GM19043 (cell line): ENCODE data around the gene TMBIM6.
"Not testable (repeated sequence)": the region's sequence is repeated elsewhere in the genome, so short reads cannot be mapped to it uniquely, and the experiment has no call there.

Experiments used
- ATAC-seq: cut with Tn5 transposase; IDR thresholded peaks from one replicate; pipeline ENCODE4 v1.9.1; 2021; ENCODE audit warnings: low read depth; ENCODE audit not compliant: unreplicated experiment

TMBIM6 gene

DNA sequence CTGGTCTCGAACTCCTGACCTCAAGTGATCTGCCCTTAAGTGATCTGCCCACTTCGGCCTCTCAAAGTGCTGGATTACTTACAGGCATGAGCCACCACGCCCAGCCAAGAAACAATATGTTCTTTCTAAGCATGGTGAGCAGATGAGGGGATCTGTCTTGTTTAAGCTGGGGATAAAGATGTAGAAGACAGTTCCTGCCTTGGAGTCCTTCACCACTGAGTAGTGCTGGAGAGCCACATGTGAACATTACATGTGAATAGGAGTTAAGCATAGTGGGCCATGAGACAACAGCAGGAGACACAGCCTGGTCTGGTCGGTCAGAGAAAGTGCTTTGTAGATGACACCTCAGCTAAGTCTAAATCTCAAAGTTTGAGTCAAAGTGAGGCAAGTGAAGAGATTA, 26.0 kb downstream of the TMBIM6 start:
- ATAC-seq: no peak

DNA sequence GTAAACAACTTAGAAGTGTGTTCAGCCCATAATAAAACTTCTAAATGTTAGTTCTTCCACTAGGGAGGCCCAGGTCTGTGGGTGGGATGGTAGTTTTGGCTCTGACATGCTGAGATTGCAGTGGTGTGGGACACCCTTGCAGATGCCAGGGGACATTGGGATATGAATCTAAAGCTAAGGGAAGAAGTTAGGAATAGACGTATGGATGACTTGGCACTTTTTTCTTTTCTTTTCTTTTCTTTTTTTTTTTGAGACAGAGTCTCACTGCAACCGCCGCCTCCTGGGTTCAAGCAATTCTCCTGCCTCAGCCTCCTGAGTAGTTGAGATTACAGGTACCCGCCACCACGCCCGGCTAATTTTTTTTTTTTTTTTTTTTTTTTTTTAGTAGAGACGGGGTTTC, 31.7 kb downstream of the TMBIM6 start:
- not testable (repeated sequence) for ATAC-seq

DNA sequence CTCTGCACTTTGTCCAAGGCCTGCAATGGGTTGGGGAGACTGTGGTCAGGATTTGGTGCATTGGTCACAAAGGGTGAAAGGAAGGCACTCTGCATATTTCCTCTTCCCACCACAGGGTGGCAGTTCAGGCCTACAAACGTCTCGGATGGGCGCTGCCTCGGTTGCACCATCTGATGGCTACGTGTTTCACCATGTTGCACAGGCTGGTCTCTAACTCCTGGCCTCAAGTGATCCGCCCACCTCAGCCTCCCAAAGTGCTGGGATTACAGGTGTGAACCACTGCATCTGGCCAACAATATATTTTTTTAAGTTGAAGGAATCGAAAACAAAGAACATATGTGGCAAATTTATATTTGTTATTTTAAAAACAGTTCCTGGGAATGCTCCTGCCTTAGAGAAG, 35.1 kb downstream of the TMBIM6 start:
- ATAC-seq: no peak

DNA sequence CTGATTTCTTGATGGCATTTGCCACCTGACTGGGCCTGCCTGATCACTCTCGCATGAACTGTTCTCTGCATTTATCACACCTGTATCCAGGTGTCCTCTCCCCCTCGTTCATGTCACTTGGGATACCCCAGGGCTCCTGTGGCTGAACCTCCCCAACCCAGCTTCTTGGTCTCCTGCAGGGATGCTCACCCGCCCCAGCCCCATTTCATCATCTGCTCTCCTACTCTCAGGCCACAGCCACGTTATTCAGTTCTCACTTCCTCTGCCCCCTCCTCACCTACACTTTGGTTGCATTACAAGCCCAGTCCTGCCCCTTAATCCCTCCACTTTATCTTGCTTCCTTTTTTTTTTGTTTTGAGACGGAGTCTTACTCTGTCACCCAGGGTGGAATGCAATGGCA, 35.5 kb downstream of the TMBIM6 start:
- ATAC-seq: no peak

DNA sequence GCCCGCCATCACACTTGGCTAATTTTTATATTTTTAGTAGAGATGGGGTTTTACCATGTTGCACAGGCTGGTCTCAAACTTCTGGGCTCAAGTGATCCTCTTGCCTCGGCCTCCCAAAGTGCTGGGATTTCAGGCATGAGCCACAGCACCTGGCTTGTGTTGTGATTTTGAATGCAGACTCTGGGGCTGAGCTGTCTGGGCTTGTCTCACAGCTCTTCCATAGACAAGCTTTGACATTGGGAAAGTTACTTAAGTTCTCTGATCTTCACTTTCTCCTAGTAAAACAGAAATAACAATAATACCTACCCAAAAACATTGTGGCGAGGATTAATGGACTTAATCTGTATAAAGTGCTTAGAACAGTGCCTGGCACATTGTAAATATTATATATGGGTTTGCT, 36.0 kb downstream of the TMBIM6 start:
- no peak for ATAC-seq

DNA sequence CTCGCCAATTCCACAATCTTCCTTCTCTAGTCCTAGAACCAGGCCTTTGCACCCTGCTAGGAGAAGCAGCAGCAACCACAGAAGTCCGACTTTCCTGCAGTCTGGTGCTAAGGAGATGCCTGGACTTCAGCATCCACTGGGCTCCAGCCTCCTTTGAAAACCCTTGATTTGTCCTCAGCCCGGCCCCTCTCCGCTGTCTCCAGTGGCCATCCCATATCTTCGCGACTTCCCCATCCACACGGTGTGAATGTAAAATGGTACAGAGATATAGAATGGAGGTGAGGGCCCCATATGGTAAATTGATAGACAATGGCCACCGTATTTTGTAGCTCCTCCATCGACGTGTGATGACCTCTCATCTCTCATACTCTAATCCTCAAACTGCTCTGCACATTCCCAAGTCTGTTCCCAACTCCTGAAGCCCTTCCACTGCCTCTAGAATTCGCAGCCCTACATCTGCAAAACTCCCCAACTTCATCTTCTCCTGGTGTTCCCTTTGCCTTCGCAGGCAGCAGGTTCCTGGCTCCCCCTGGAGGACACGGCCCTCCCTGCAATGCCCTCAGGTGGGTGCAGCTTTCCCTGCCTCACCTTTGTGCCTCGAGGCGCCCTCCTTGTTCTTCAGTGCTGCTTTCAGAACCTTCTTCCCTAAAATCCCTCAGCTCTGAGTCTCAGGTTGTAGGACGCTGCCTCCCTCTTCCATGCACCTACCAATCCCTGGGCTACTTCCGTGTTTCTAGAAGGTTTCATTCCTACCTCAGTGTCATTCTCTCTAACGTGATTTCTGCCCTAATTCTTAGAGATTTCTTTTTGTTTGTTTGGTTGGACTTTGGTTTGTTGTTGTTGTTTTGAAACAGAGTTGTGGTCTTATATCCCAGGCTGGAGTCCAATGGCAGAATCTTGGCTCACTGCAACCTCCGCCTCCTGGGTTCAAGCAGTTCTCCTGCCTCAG, 36.7 kb downstream of the TMBIM6 start:
- ATAC-seq: no peak

DNA sequence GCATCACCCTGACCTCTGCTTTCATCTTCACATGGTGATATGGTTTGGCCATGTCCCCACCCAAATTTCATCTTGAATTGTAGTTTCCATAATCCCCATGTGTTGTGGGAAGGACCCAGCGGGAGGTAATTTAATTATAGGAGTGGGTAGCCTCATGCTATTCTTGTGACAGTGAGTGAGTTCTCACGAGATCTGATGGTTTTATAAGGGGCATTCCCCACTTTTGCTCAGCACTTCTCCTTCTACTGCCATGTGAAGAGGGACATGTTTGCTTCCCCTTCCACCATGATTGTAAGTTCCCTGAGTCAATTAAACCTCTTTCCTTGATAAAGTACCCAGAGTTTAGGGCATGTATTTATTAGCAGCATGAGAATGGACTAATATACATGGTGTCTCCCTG, 38.2 kb downstream of the TMBIM6 start:
- no peak for ATAC-seq

DNA sequence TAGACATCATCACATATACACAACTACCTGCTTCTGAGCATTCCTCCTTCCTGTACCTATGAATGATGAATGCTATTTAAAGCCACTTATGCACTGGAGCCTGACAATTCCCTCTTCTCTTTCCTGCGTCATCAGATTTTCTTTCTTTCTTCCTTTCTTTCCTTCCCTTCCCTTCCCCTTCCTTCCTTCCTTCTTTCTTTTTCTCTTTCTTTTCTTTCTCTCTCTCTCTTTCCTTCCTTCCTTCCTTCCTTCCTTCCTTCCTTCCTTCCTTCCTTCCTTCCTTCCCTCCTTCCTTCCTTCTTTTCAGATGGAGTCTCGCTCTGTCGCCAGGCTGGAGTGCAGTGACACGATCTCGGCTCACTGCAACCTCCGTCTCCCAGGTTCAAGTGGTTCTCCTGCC, 39.6 kb downstream of the TMBIM6 start:
- not testable (repeated sequence) for ATAC-seq

DNA sequence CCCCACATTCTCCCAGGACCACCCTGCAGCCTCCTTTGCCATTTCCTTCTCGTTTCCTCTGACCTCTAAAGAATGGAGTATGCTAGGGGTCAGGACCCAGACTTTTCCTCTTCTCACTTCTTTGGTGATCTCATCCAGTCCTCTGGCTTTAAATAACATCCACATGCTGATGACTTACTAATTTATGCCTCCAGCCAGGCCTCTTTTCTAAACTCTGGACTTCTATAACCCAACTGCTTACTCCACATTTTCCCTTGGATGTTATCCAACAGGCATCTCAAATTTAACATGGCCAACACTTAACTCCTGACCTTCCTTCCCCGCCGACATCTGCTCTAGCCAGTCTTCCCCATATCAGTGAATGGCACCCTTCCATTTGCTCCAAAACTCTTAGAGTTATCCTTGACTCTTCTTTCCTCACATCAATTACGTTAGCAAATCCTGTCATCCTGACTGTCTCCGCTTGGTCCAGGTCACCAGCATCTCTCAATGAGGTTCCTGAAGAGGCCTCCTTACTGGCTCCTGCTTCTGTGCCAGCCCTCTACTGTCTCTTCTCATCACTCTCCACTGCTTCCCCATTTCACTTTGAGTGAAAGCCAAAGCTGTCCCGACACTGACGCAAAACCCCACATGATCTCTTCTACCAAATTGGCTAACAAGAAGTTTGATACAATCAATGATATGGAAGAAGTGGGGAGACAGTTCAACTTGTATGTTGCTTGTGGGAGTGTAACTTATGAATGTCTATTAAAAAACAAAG, 42.7 kb downstream of the TMBIM6 start:
- no peak for ATAC-seq

DNA sequence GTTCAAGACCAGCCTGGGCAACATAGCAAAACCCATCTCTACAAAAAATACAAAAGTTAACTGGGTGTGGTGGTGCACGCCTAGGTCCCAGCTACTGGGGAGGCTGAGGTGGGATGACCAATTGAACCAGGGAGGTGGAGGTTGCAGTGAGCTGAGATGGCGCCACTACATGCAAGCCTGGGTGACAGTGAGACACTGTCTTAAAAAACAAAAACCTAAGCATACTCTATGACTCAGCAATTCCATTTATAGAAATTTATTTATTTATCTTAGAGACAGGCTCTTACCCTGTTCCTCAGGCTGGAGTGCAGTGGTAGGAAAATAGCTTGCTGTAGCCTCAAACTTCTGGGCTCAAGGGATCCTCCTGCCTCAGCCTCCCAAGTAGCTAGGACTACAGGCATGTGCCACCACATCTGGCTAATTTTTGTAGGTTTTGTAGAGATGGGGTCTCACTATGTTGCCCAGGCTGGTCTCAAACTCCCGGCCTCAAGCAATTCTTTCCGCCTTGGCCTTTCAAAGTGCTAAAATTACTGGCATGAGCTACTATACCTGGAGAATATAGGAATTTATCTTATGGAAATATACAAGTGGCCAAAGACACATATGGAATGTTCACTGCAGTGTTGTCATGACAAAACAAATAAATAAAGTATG, 43.5 kb downstream of the TMBIM6 start:
- ATAC-seq: no peak

DNA sequence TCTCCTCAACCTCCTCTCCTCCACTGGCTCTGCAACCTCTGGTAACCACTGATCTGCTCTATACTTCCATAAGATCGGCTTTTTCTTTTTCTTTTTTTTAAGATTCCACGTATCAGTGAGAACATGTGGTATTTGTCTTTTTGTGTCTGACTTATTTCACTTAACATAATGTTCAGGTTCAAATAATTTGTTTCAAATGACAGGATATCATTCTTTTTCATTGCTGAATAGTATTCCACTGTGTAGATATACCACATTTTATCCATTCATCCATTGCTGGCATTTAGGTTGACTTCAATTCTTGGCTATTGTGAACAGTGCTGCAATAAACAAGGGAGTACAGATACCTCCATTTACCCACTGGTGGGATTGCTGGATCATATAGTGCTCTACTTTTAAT, 46.3 kb downstream of the TMBIM6 start:
- no peak for ATAC-seq

DNA sequence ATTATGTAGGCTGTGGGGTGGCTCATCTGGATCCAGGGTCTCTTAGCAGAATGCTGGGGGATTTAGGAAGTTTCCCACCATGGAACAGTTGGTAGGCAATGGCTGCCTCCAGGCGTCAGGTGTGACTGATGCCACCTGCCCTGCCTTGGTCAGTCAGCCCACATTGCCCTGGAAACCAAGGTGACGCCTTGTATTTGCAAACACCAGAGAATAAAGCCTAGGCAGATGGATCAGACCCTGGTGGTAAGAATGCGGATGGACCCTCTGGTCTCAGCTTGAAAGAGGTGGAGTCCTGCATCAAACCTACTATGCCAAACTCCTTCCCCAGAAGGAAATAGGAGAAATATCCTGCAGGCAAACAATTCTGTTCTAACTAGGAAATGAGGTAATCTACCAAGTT, 48.6 kb downstream of the TMBIM6 start:
- ATAC-seq: no peak

DNA sequence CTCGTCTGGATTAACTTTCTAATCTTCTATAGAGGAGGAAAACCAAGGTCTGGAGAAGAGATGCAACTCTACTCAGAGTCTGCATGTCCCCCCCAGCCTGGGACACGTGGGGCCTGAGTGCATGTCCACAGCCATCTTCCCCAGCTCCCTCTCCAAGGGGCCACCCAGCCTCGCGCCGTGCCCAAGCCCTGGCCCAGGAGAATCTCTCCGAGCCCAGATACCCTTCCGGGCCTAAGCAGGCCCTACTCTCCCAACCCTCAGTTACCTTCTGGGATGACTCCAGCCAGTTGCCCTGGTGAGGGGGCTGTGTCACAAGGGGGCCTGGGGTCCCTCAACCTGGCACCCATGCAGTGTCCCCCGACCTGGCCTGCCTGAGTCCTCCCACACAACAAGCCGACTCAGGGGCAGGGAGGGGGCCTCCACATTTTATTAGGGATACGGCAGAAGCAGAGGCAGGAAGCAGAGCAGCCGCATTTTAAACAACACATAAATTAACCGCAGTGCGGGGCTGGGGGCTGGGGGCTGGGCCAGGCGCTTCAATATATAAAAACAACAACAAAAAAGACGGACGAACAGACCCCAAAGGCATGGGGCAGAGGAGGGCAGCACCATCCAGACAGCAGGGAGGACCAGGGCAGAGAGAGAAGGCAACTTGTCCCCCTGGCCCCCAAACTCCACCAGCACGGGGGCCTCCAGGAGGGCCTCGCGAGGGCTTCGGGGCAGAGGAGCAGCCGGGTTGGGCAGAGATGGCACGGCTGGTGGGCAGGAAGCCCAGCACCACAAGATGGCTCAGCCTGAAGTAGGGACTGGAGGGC, 49.6 kb downstream of the TMBIM6 start:
- no peak for ATAC-seq

DNA sequence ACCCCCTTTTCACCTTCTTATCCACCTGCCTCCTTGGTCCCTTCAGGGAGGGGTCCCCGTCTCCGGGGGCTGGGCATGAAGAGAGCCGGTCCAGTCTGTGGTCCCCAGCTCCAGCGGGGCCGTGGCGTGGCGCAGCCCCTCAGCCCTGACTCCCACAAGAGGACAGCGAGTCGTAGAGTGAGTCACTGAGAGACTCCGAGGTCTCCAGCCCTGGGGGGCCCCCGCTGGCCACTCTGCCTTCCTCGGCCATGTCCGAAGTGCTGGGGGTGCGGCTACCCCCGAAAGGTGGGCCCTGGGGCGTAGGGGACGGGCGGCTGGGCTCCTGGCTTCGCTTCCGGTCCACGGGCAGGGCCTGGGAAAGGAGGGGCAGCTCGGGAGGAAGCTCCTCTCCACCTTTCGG, 50.3 kb downstream of the TMBIM6 start:
- ATAC-seq: no peak

DNA sequence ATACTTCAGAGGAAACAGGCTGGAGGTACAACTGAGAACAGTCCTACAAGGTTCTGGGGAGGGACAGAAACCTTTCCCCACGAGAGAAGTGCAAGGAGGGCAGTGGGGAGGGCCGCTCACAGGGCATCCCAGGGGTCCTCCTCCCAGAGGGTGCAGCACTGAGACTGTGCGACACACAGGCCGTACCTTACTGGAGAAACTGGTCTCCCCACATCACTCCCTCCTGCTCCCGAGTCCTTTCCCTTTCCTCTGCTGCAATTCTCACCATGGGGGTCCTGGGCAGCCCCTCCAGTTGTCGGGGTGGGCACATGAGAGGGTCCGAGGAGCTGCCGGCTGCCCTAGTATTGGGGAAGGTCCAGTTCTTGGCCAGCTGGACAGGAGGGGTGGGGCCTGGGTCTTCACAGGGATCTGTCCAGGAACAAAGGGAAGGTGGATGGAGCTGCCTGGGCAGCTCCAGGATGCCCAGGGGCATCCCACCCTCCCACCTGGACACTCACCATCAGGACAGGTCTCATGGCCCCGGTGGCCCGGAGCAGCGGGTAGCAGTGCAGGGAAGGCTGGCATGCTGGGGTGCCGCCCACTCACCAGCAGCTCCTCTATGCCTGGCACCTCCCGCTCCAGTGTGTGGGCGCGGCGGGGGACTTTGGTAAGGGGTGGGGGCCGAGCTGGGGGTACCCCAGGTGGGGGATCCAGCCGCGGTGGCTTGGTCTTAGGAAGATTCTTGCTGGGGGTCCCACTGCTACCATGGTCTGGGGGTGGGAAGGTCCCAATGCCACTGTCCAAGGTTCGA, 51.0 kb downstream of the TMBIM6 start:
- no peak for ATAC-seq

DNA sequence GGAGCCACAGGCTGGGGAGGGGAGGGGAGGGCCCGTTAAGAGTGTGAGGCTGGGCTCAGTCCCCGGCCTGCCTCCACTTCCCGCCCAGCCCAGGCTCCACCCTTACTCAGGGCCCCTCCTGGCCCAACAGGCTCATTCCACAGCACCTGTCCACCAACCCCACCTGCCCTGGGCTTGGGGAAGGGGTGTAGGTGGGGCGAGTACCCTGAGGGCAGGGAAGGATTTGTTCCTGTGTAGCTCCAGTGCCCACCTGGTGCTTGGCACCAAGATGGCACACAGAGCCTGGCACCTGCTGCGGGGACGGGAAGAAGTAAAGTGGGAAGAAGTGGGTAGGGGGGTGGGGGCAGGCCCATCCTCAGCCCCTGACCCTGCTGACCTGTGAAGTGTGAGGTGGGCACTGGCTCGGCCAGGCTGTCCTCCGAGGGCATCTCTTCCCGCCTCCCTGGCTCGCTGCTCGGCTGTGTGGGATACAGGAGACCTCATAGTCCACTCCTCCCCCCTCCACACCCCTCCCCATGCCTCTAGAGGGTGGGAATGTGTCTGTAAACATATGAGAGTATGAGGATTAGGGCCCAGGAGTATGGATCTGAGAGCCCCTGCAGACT, 51.7 kb downstream of the TMBIM6 start:
- no peak for ATAC-seq

DNA sequence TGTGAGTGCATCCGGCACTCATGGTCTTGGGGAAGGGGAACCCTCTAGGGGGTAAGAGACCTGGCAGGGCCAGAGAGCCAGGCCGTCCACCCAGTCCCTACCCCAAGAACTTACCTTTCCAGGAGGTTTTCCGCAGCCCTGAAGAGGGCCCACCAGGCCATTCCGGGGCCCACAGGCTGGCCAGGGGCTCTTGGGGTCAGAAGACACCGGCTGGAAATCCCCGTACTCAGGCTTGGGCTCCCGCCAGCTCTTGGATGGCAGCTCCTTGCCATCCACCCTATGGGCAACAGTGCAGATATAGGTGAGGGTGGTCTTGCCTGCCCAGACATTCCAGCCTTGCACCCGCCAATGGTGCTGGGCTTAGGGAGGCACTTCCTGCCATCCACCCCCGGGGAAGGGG, 52.3 kb downstream of the TMBIM6 start:
- ATAC-seq: no peak

DNA sequence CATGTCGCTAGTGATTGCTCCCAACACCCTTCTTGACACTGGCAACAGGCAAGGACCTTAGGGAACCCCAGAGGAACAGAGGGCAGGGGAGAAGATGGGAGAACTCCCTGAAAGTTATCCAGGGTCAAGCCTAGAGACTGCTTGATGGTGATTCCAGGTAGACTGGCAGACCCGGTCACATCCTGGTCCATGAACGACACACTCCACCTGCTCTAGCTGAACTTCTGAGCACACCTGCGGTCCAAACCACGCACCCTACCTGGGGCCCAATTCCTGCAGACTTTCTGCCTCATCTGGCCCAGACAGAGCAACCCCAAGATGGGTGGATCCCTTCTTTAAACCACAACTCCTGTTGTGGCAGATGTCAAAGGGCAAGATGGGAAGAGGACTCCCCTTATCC, 52.7 kb downstream of the TMBIM6 start:
- ATAC-seq: no peak
